ENCODE data around the gene SPAG16.
"Not testable (repeated sequence)": the region's sequence is repeated elsewhere in the genome, so short reads cannot be mapped to it uniquely, and the experiment has no call there.

SPAG16 gene

GRCh38 chr2:213691351-213691750, 407.1 kb downstream of the SPAG16 start:
- Mint-ChIP-seq H3K27me3 (no peaks in the 10 kb centered on the region), H3K36me3 (no peaks in the 10 kb centered on the region), H3K4me3 (no peak overlapping the region), H3K9me3 (no peaks in the 10 kb centered on the region), H3K4me1 (no peaks in the 10 kb centered on the region), H3K27ac (no peak overlapping the region)
- ATAC-seq (ENCODE audit: low read depth) (no peak), DNase-seq (ENCODE audit: low spot score in 2 of 2) (no peak)

DNA sequence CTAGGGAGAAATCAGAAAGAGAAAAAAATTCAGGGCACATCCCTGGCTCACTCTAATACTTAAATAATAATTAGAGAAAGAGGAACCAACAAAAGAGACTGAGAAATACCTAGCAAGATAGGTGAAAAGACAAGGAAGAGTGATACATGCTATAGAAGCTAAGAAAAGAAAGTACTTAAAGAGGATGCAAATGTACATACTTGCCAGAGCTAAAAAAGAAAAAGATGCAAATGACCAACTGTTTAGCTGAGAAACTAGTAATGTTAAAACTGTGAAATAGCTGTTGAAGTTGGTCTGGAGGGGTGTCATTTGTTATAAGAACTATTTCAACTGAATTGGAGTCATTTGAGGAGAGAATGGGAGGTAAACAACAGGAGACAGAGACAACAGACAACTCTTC, 412.2 kb downstream of the SPAG16 start:
- Mint-ChIP-seq H3K36me3 (no peaks in the 10 kb centered on the region), H3K4me3 (no peak overlapping the region), H3K4me1 (no peaks in the 10 kb centered on the region), H3K27me3 (no peaks in the 10 kb centered on the region), H3K27ac (no peak overlapping the region), H3K9me3 (no peaks in the 10 kb centered on the region)
- DNase-seq (ENCODE audit: low spot score in 2 of 2), result no peak
- no peak for ATAC-seq (ENCODE audit: low read depth)

- not testable (repeated sequence) for ATAC-seq (ENCODE audit: low read depth); DNase-seq (ENCODE audit: low spot score in 2 of 2); H3K27ac Mint-ChIP-seq; H3K4me1 Mint-ChIP-seq; H3K9me3 Mint-ChIP-seq; H3K4me3 Mint-ChIP-seq; H3K36me3 Mint-ChIP-seq; H3K27me3 Mint-ChIP-seq
Observed at GRCh38 chr2:213701365-213701764, 417.1 kb downstream of the SPAG16 start.

DNA sequence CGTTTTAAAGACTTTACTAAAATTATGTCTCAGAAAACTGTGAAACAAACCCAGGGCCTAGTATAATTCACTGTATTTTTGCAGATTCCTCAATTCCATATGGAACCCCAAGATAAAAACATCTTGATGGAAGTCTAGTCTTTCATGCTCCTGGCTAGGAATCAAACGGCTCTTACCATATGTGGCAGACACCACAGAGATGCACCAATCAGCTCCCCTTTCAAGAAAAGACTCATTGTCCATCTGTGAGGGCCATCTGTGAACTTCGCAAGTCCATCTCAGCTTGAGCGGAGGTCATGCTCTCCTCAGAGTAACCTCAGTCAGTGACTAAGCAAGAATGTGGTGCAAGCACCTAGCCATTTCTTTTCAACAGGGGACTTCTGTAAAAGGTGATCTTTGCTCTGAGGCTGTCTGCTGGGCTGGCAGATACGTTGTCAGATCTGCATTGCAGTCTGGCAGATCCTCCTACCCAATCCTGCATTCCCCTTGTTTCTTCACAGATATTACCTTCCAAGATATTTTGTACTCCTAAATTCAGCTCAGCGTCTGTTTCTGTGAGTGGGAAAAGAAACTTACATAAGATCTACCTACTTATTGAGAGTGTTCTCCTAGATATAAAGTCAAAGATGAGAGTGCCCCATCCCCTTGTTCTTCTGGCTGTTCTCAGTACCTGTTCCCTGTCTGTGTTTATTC, 419.3 kb downstream of the SPAG16 start:
- DNase-seq (ENCODE audit: low spot score in 2 of 2) (no peak), ATAC-seq (ENCODE audit: low read depth) (no peak)
- Mint-ChIP-seq H3K27ac (no peak overlapping the region), H3K4me3 (no peak overlapping the region), H3K4me1 (no peaks in the 10 kb centered on the region), H3K9me3 (peaks cover 1% of the 10 kb centered on the region), H3K36me3 (no peaks in the 10 kb centered on the region), H3K27me3 (no peaks in the 10 kb centered on the region)

GRCh38 chr2:213710164-213710563, 425.9 kb downstream of the SPAG16 start:
- Mint-ChIP-seq H3K27me3 (no peaks in the 10 kb centered on the region), H3K27ac (no peak overlapping the region), H3K4me1 (no peaks in the 10 kb centered on the region), H3K4me3 (no peak overlapping the region), H3K9me3 (no peaks in the 10 kb centered on the region), H3K36me3 (no peaks in the 10 kb centered on the region)
- DNase-seq (ENCODE audit: low spot score in 2 of 2) (no peak), ATAC-seq (ENCODE audit: low read depth) (no peak)

DNA sequence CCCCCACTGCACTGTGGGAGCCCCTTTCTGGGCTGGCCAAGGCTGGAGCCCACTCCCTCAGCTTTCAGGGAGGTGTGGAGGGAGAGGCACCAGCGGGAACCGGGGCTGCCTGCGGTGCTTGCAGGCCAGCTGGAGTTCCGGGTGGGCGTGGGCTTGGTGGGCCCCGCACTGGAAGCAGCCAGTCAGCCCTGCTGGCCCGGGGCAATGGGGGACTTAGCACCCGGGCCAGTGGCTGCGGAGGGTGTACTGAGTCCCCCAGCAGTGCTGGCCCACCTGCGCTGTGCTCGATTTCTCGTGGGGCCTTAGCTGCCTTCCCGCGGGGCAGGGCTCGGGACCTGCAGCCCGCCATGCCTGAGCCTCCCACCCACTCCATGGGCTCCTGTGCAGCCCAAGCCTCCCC, 434.1 kb downstream of the SPAG16 start:
- H3K27me3 Mint-ChIP-seq; H3K4me3 Mint-ChIP-seq; H3K36me3 Mint-ChIP-seq; DNase-seq (ENCODE audit: low spot score in 2 of 2); H3K27ac Mint-ChIP-seq; H3K4me1 Mint-ChIP-seq; ATAC-seq (ENCODE audit: low read depth); H3K9me3 Mint-ChIP-seq: not testable (repeated sequence)

DNA sequence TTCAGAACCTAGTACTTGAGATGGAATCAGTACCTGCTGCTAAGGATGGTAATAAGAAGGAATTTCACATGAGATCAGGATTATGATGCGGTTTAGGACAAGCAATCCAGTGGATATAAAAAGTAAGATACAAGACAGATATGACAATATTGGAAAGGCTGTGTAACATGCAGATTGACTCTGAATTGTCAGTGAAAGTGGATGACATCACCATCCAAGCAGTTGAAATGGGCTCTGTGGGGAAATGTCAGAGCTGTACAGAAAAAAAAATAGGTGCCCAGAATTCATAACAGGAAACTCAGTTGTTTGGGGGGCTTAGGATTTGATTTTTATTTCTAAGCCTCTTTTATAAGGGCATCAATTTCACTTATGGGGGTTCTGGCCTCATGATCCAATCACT, 438.3 kb downstream of the SPAG16 start:
- no peak for ATAC-seq (ENCODE audit: low read depth)
- Mint-ChIP-seq H3K9me3 (peaks cover 3% of the 10 kb centered on the region), H3K27ac (no peak overlapping the region), H3K36me3 (no peaks in the 10 kb centered on the region), H3K4me3 (no peak overlapping the region), H3K4me1 (no peaks in the 10 kb centered on the region), H3K27me3 (no peaks in the 10 kb centered on the region)
- DNase-seq (ENCODE audit: low spot score in 2 of 2), result no peak

DNA sequence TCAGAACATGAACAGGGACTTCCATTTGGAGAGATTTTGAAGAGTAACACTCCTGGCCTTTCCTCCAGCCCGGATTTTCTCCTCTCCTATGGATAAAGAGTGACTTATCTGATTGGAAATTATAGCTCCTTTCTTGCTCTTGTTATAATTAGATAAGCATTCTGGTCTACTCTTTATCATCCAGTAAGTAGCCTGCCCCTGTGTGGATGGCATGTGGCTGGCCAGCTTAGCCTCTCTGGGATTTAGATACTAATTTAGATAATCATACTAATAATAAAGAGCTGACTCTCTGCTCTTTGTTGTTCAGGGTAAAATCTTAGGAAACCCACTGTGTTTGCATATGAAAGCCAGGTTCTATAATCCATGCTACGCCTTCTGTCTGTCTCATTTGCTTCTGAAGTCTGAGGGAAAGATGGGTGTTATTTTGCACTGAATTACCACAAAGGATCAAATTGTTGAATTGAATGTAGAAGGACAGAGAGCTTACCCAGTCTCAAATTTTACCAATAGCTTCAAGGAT, 438.8 kb downstream of the SPAG16 start:
- Mint-ChIP-seq H3K4me3 (no peak overlapping the region), H3K9me3 (peaks cover 3% of the 10 kb centered on the region), H3K27ac (no peak overlapping the region), H3K27me3 (no peaks in the 10 kb centered on the region), H3K36me3 (no peaks in the 10 kb centered on the region), H3K4me1 (no peaks in the 10 kb centered on the region)
- DNase-seq (ENCODE audit: low spot score in 2 of 2) (no peak), ATAC-seq (ENCODE audit: low read depth) (no peak)

DNA sequence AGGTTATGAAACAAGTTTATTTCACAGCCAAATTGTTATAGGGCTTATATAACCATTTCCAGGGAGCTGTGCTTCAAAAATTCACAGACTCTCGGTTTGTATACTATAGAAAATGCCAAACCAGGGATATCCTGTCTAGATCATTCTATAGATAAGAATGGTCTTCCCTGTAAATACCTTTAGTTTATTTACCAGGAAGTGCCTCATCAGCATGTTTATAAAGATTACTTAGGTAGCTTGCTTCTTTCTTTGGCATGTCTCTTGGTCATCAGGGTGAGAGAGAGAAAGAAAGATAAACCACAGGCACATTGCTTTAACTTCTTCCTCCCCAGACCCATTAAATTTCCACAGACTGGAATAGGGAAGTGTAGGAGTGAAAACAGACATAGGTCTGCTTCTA, 439.4 kb downstream of the SPAG16 start:
- DNase-seq (ENCODE audit: low spot score in 2 of 2) (no peak), ATAC-seq (ENCODE audit: low read depth) (no peak)
- Mint-ChIP-seq H3K4me1 (no peaks in the 10 kb centered on the region), H3K4me3 (no peak overlapping the region), H3K27me3 (no peaks in the 10 kb centered on the region), H3K27ac (no peak overlapping the region), H3K9me3 (peaks cover 3% of the 10 kb centered on the region), H3K36me3 (no peaks in the 10 kb centered on the region)

GRCh38 chr2:213726101-213726500, 441.8 kb downstream of the SPAG16 start:
- Mint-ChIP-seq H3K4me3 (no peak overlapping the region), H3K27ac (no peak overlapping the region), H3K9me3 (peaks cover 1% of the 10 kb centered on the region), H3K36me3 (no peaks in the 10 kb centered on the region), H3K4me1 (no peaks in the 10 kb centered on the region), H3K27me3 (no peaks in the 10 kb centered on the region)
- DNase-seq (ENCODE audit: low spot score in 2 of 2) (no peak), ATAC-seq (ENCODE audit: low read depth) (no peak)

- Mint-ChIP-seq H3K4me1 (no peaks in the 10 kb centered on the region), H3K36me3 (no peaks in the 10 kb centered on the region), H3K27ac (no peak overlapping the region), H3K9me3 (peaks cover 2% of the 10 kb centered on the region), H3K27me3 (no peaks in the 10 kb centered on the region), H3K4me3 (no peak overlapping the region)
- DNase-seq (ENCODE audit: low spot score in 2 of 2), result no peak
- ATAC-seq (ENCODE audit: low read depth), result no peak
Observed at GRCh38 chr2:213733893-213734292, 449.6 kb downstream of the SPAG16 start.

- no peaks in the 10 kb centered on the region for H3K36me3 Mint-ChIP-seq
- no peak overlapping the region for H3K4me3 Mint-ChIP-seq
- H3K27ac Mint-ChIP-seq, result peak overlapping the region; percentile 50
- H3K4me1 Mint-ChIP-seq, result peaks cover 4% of the 10 kb centered on the region
- no peaks in the 10 kb centered on the region for H3K9me3 Mint-ChIP-seq
- H3K27me3 Mint-ChIP-seq, result no peaks in the 10 kb centered on the region
- DNase-seq (ENCODE audit: low spot score in 2 of 2), result no peak
- peak; percentile 44 for ATAC-seq (ENCODE audit: low read depth)
Observed at GRCh38 chr2:213740453-213740852, 456.2 kb downstream of the SPAG16 start.

GRCh38 chr2:213751446-213751845, 467.2 kb downstream of the SPAG16 start:
- peak overlapping the region; percentile 11 for H3K4me3 Mint-ChIP-seq
- no peaks in the 10 kb centered on the region for H3K27me3 Mint-ChIP-seq
- peaks cover 5% of the 10 kb centered on the region for H3K4me1 Mint-ChIP-seq
- no peaks in the 10 kb centered on the region for H3K9me3 Mint-ChIP-seq
- peak overlapping the region; percentile 40 for H3K27ac Mint-ChIP-seq
- no peaks in the 10 kb centered on the region for H3K36me3 Mint-ChIP-seq
- DNase-seq (ENCODE audit: low spot score in 2 of 2) (no peak), ATAC-seq (ENCODE audit: low read depth) (peak; percentile 80)

DNA sequence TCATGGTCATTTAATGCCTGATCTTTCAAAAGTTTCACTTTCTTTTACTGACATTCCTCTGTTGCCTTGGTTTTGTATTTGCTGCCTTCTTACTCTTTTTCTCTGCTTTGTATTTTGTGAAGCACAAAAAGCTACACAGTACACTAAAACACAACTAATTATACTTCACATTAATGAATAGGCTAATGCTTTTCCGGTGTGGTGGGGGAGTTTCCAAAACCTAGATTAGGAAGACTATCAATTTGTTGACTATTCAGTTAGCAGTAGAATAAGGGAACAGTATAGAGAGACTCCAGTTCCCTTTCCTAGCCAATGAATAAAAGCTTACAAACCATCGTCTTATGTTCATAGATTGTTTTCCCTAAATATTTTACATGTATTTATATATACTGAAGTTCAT, 468.3 kb downstream of the SPAG16 start:
- ATAC-seq (ENCODE audit: low read depth) (peak; percentile 45), DNase-seq (ENCODE audit: low spot score in 2 of 2) (no peak)
- Mint-ChIP-seq H3K27ac (peak overlapping the region; percentile 40), H3K4me1 (peaks cover 5% of the 10 kb centered on the region), H3K9me3 (no peaks in the 10 kb centered on the region), H3K4me3 (peak overlapping the region; percentile 27), H3K27me3 (no peaks in the 10 kb centered on the region), H3K36me3 (no peaks in the 10 kb centered on the region)

DNA sequence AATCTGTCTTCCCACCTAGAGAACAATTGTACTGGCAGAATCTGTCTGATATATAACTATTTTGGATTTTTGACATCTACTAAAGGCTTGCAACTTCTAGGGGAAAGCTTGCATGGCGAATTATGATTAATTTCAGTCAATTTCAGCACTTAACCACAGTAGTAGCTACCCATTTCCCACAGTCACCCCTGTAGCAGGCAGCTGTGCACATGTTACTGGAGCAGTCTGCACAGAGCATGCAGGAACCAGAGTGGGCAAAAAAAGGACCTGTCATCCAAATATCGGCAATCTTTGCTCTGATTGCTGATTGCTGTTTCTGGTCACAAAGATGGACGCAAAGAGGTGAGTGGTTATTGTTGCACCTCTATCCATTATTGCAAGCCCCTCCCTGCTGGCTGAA, 473.3 kb downstream of the SPAG16 start:
- H3K27me3 Mint-ChIP-seq, result no peaks in the 10 kb centered on the region
- peaks cover 1% of the 10 kb centered on the region for H3K9me3 Mint-ChIP-seq

More for the DNA sequence above, 473.3 kb downstream of the SPAG16 start:
- Mint-ChIP-seq H3K27ac (no peak overlapping the region), H3K4me1 (peaks cover 1% of the 10 kb centered on the region), H3K4me3 (no peak overlapping the region), H3K36me3 (no peaks in the 10 kb centered on the region)
- ATAC-seq (ENCODE audit: low read depth) (no peak), DNase-seq (ENCODE audit: low spot score in 2 of 2) (no peak)

All from memory B cell (primary cell).